ENCODE measurements around the gene PPP2R5D.
"Not testable (repeated sequence)": the region's sequence is repeated elsewhere in the genome, so short reads cannot be mapped to it uniquely, and the experiment has no call there.

Gene PPP2R5D

DNA sequence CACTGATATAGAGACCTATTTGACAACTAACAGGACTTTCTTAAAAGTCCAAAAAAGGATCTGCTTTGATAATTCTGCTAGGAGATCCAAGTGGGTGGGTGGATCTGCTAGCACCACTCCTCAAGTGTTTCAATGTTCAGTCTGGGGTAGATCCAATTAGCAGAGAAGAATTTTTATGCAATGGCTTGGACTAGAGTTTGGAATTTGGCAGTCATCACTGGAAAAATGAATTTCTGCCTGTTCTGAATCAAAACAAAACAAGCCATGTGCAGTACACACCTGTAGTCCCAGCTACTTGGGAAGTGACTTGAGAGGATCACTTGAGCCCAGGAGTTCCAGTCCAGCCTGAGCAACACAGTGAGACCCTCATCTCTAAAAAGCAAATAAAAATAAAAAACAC is 36.4 kb upstream of the PPP2R5D start:
- H3K27me3 ChIP-seq (ENCODE audit: insufficient read depth, low read length, poor library complexity, severe bottlenecking): no peaks in the 10 kb centered on the region
- TF ChIP-seq, protein P1, sequence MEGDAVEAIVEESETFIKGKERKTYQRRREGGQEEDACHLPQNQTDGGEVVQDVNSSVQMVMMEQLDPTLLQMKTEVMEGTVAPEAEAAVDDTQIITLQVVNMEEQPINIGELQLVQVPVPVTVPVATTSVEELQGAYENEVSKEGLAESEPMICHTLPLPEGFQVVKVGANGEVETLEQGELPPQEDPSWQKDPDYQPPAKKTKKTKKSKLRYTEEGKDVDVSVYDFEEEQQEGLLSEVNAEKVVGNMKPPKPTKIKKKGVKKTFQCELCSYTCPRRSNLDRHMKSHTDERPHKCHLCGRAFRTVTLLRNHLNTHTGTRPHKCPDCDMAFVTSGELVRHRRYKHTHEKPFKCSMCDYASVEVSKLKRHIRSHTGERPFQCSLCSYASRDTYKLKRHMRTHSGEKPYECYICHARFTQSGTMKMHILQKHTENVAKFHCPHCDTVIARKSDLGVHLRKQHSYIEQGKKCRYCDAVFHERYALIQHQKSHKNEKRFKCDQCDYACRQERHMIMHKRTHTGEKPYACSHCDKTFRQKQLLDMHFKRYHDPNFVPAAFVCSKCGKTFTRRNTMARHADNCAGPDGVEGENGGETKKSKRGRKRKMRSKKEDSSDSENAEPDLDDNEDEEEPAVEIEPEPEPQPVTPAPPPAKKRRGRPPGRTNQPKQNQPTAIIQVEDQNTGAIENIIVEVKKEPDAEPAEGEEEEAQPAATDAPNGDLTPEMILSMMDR (conservative IDR thresholded peaks at IDR 0.05; ENCODE audit: low read length): no peak
- no peak for TF ChIP-seq EZH2phosphoT487 (IDR thresholded peaks at IDR 0.05; ENCODE audit: borderline replicate concordance)
- no peak overlapping the region for H3K4me2 ChIP-seq (ENCODE audit: low read depth, low read length, poor library complexity, severe bottlenecking)
- H3K36me3 ChIP-seq (ENCODE audit: insufficient read depth, low read length): peaks cover 5% of the 10 kb centered on the region; the same call in 1 of the 2 replicates
- H3K9me2 ChIP-seq (replicated peaks; ENCODE audit: low read depth, low read length): no peaks in the 10 kb centered on the region
- no peaks in the 10 kb centered on the region for H3K9me3 ChIP-seq (ENCODE audit: insufficient read depth, low read depth, low read length)
- no peaks in the 10 kb centered on the region for H4K20me1 ChIP-seq (ENCODE audit: insufficient read depth, low read length, poor library complexity, severe bottlenecking)
- no peak overlapping the region for H3K4me3 ChIP-seq (ENCODE audit: low read length, poor library complexity, severe bottlenecking)
- no peak overlapping the region for H3K9ac ChIP-seq (ENCODE audit: low read depth, low read length, poor library complexity, severe bottlenecking)
- H3F3A ChIP-seq (ENCODE audit: low read depth): no peaks in the 10 kb centered on the region
- H3K4me1 ChIP-seq (ENCODE audit: insufficient read depth, low read length, poor library complexity, severe bottlenecking): no peaks in the 10 kb centered on the region
- H3K79me2 ChIP-seq (ENCODE audit: insufficient read depth, low read length): no peaks in the 10 kb centered on the region
- H2AFZ ChIP-seq (ENCODE audit: low read length): no peak overlapping the region

DNA sequence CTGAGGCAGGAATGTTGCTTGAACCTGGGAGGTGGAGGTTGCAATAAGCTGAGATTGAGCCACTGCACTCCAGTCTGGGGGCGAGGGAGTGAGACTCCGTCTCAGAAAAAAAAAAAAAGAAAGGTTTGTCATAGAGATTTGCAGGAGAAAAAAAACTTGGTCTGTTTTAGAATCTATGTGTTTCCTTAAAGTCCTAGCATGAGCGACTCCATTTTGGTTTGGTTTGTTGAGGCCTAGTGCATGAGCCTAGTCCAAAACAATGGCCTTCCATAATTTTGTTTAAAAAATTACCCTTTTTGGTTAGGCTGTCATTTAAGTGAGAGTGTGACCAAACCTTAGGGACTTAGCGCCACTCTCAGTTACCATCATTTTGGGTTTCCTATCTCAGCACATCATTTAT is 32.0 kb upstream of the PPP2R5D start:
- Histone ChIP-seq H3K9ac (ENCODE audit: low read depth, low read length, poor library complexity, severe bottlenecking) (no peak overlapping the region), H3F3A (ENCODE audit: low read depth) (no peaks in the 10 kb centered on the region), H3K36me3 (ENCODE audit: insufficient read depth, low read length) (no peaks in the 10 kb centered on the region), H3K4me2 (ENCODE audit: low read depth, low read length, poor library complexity, severe bottlenecking) (no peak overlapping the region), H2AFZ (ENCODE audit: low read length) (no peak overlapping the region), H4K20me1 (ENCODE audit: insufficient read depth, low read length, poor library complexity, severe bottlenecking) (no peaks in the 10 kb centered on the region), H3K4me1 (ENCODE audit: insufficient read depth, low read length, poor library complexity, severe bottlenecking) (no peaks in the 10 kb centered on the region), H3K9me3 (ENCODE audit: insufficient read depth, low read depth, low read length) (no peaks in the 10 kb centered on the region), H3K79me2 (ENCODE audit: insufficient read depth, low read length) (no peaks in the 10 kb centered on the region), H3K4me3 (ENCODE audit: low read length, poor library complexity, severe bottlenecking) (no peak overlapping the region), H3K9me2 (replicated peaks; ENCODE audit: low read depth, low read length) (no peaks in the 10 kb centered on the region), H3K27me3 (ENCODE audit: insufficient read depth, low read length, poor library complexity, severe bottlenecking) (no peaks in the 10 kb centered on the region)
- TF ChIP-seq, protein P1 (conservative IDR thresholded peaks at IDR 0.05; ENCODE audit: low read length): no peak
- no peak for TF ChIP-seq EZH2phosphoT487 (IDR thresholded peaks at IDR 0.05; ENCODE audit: borderline replicate concordance)

DNA sequence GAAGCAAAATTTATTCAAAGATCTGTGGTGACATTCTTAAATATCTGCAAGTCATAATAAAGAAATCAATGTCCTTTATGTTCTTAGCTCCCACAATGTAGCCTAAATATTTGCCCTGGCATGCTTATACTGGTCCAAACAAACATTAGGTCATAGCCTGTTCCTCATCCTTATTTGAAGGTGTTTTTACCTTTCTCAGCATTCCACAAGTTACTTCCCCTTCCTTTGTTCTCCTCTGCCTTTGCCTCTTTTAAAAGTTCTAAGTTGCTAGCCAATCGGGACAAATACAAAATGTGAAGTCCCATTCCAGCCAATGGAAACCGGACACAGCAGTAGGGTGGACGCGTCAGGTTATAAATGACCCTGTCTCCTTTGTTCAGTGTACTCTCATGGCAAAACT is 30.0 kb upstream of the PPP2R5D start:
- H3K9me2 ChIP-seq (replicated peaks; ENCODE audit: low read depth, low read length); H3K4me2 ChIP-seq (ENCODE audit: low read depth, low read length, poor library complexity, severe bottlenecking); H3K79me2 ChIP-seq (ENCODE audit: insufficient read depth, low read length); H3K36me3 ChIP-seq (ENCODE audit: insufficient read depth, low read length); H3K4me3 ChIP-seq (ENCODE audit: low read length, poor library complexity, severe bottlenecking); H3K9ac ChIP-seq (ENCODE audit: low read depth, low read length, poor library complexity, severe bottlenecking); H4K20me1 ChIP-seq (ENCODE audit: insufficient read depth, low read length, poor library complexity, severe bottlenecking); H3K4me1 ChIP-seq (ENCODE audit: insufficient read depth, low read length, poor library complexity, severe bottlenecking); H2AFZ ChIP-seq (ENCODE audit: low read length); H3K9me3 ChIP-seq (ENCODE audit: insufficient read depth, low read depth, low read length); H3K27me3 ChIP-seq (ENCODE audit: insufficient read depth, low read length, poor library complexity, severe bottlenecking); H3F3A ChIP-seq (ENCODE audit: low read depth): not testable (repeated sequence)

DNA sequence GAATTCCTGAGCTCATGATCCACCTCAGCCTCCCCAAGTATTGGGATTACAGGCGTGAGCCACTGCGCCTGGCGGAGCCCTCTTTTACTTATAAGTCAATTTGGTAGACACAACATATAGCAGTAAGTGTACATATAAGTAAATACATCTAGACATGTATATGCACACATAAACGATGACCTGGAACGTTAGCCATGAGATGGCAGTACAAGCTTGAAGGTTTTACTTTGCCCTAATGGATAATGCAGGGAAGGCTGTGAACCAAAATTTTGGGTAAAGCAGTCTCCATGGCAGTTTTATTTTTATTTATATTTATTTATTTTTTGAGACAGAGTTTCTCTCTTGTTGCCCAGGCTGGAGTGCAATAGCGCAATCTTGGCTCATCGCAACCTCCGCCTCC is 26.2 kb upstream of the PPP2R5D start:
- Histone ChIP-seq H3K4me2 (ENCODE audit: low read depth, low read length, poor library complexity, severe bottlenecking) (no peak overlapping the region), H3K79me2 (ENCODE audit: insufficient read depth, low read length) (no peaks in the 10 kb centered on the region), H3K36me3 (ENCODE audit: insufficient read depth, low read length) (no peaks in the 10 kb centered on the region), H3K4me1 (ENCODE audit: insufficient read depth, low read length, poor library complexity, severe bottlenecking) (no peaks in the 10 kb centered on the region), H3K27me3 (ENCODE audit: insufficient read depth, low read length, poor library complexity, severe bottlenecking) (no peaks in the 10 kb centered on the region), H3K9ac (ENCODE audit: low read depth, low read length, poor library complexity, severe bottlenecking) (no peak overlapping the region), H4K20me1 (ENCODE audit: insufficient read depth, low read length, poor library complexity, severe bottlenecking) (no peaks in the 10 kb centered on the region), H3F3A (ENCODE audit: low read depth) (no peaks in the 10 kb centered on the region), H3K9me3 (ENCODE audit: insufficient read depth, low read depth, low read length) (no peaks in the 10 kb centered on the region), H3K9me2 (replicated peaks; ENCODE audit: low read depth, low read length) (no peaks in the 10 kb centered on the region), H2AFZ (ENCODE audit: low read length) (no peak overlapping the region), H3K4me3 (ENCODE audit: low read length, poor library complexity, severe bottlenecking) (no peak overlapping the region)
- no peak for TF ChIP-seq EZH2phosphoT487 (IDR thresholded peaks at IDR 0.05; ENCODE audit: borderline replicate concordance)
- TF ChIP-seq, protein P1 (conservative IDR thresholded peaks at IDR 0.05; ENCODE audit: low read length): no peak
